Vagina (tissue), 2 donors: ENCODE measurements around the gene FCN2. TPM values are rescaled to one million over a fixed set of nuclear protein-coding genes. Genes with fewer than 3 reads are reported as not detected.
A peak's percentile ranks its signal among the peaks of the same experiment; 100 is the strongest.

Experiments used
- DNase-seq, 2 donors: peaks; one replicate each; pipeline ENCODE4 v3.0.0-alpha.2; 2017; ENCODE audit errors: extremely low spot score in 2 of 2
- H3K27ac ChIP-seq: fragments of 200-600 bp; sonication (generic); one replicate; pipeline ENCODE4 v1.5.1; 2019
- H3K27me3 ChIP-seq: fragments of 200-600 bp; sonication (generic); one replicate; pipeline ENCODE4 v1.5.1; 2019
- H3K36me3 ChIP-seq, 2 donors: fragments of 200-600 bp; sonication (generic); one replicate each; pipeline ENCODE4 v1.5.1; 2017 to 2019
- H3K4me1 ChIP-seq: fragments of 200-600 bp; sonication (generic); one replicate; pipeline ENCODE4 v1.5.1; 2019
- H3K4me3 ChIP-seq, 2 donors: fragments of 200-600 bp; sonication (generic); 1 replicate in 1 of 2; 2 replicates in 1 of 2; pipeline ENCODE4 v1.5.1; 2016 to 2019
- H3K9me3 ChIP-seq: fragments of 200-600 bp; sonication (generic); one replicate; pipeline ENCODE4 v1.5.1; 2019
- POLR2A ChIP-seq, 2 donors: fragments of 450-650 bp; IDR thresholded peaks; one replicate each; pipeline ENCODE4 v1.6.1; 2017; ENCODE audit warnings: antibody characterized with exemption in 2 of 2, mild to moderate bottlenecking in 2 of 2, moderate library complexity in 2 of 2
- POLR2AphosphoS5 ChIP-seq, 2 donors: sonication (generic); formaldehyde crosslinking; IDR thresholded peaks; one replicate each; pipeline ENCODE4 v1.9.0; 2017; ENCODE audit warnings: antibody characterized with exemption in 2 of 2, mild to moderate bottlenecking in 2 of 2, low read depth in 1 of 2; ENCODE audit not compliant: insufficient read depth in 1 of 2
- intact Hi-C: fragments of 100-400 bp; cut with DNase I; formaldehyde crosslinking; loops from one replicate; pipeline ENCODE4 v1.15.1; 2023
- total RNA-seq: library from RNA; depleted of rRNA; stranded (reverse); fragments of >200 nt; gene quantifications from one replicate; pipeline ENCODE4 v1.2.3, GENCODE V29; 2016
- TF ChIP-seq, protein P1 (sequence below), 3 experiments: fragments of 450-650 bp in 2 of 3; fragments of 200-600 bp in 1 of 3; sonication (generic) in 1 of 3; IDR thresholded peaks; one replicate each; pipeline ENCODE4 v1.5.1; 2017 to 2019; ENCODE audit warnings: antibody characterized with exemption in 3 of 3, mild to moderate bottlenecking in 2 of 3, moderate library complexity in 2 of 3

The FCN2 gene
- not detected for total RNA-seq

DNA sequence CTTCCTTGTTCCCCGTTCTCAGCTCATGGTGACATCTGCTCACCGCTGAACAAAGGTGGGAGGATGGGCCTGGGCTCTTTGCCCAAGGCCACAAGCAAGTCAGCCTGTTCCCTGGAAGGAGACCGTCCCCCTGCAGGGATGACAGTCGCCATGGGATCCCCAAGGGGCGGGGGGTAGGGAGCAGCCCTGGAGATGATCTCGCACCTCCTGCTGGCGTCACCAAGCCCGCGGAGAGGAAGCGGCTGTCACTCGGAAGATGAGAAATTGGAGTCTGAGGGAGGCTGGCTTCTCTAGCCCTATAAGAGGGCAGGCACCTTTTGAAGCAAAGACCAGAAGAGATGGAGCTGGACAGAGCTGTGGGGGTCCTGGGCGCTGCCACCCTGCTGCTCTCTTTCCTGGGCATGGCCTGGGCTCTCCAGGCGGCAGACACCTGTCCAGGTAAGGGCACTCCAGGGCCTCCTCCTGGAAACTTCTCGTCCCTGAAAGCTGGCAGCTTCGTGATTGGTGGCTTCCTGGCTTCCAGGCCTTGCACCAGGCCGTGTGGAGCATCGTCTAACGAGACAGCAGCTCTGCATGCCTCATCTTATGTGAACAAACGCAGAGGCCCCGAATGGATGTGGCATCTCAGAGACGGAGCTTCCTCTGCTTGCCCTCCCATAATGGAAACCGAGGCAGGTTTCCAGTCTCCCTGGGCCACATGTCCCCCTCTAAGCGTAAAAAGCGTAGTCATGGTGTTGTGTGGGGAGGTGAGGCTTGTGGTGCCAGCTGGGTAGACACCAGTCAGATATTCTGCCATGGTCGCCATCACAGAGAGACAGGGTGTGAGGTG, at the start of gene FCN2:
TSS of gene FCN2 (plus strand) at position 327 of the 829 bp plus-strand sequence. CDS start at position 339, 12 bp downstream.
- Histone ChIP-seq H3K9me3 (no peaks in the 10 kb centered on the region), H3K36me3 (no peaks in the 10 kb centered on the region), H3K4me3 (no peak within 1 kb of the TSS), H3K4me1 (no peaks in the 10 kb centered on the region), H3K27ac (no peak within 1 kb of the TSS), H3K27me3 (no peaks in the 10 kb centered on the region)
- intact Hi-C loops: no loop called here
- TF ChIP-seq, protein P1, sequence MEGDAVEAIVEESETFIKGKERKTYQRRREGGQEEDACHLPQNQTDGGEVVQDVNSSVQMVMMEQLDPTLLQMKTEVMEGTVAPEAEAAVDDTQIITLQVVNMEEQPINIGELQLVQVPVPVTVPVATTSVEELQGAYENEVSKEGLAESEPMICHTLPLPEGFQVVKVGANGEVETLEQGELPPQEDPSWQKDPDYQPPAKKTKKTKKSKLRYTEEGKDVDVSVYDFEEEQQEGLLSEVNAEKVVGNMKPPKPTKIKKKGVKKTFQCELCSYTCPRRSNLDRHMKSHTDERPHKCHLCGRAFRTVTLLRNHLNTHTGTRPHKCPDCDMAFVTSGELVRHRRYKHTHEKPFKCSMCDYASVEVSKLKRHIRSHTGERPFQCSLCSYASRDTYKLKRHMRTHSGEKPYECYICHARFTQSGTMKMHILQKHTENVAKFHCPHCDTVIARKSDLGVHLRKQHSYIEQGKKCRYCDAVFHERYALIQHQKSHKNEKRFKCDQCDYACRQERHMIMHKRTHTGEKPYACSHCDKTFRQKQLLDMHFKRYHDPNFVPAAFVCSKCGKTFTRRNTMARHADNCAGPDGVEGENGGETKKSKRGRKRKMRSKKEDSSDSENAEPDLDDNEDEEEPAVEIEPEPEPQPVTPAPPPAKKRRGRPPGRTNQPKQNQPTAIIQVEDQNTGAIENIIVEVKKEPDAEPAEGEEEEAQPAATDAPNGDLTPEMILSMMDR (IDR thresholded peaks at IDR 0.05): no peak
- TF ChIP-seq POLR2A (IDR thresholded peaks at IDR 0.05) (no peak), POLR2AphosphoS5 (IDR thresholded peaks at IDR 0.05; ENCODE audit: insufficient read depth in 1 of 2, low read depth in 1 of 2) (no peak)
- peak in 1 of 2 donors; percentile 91 for DNase-seq

DNA sequence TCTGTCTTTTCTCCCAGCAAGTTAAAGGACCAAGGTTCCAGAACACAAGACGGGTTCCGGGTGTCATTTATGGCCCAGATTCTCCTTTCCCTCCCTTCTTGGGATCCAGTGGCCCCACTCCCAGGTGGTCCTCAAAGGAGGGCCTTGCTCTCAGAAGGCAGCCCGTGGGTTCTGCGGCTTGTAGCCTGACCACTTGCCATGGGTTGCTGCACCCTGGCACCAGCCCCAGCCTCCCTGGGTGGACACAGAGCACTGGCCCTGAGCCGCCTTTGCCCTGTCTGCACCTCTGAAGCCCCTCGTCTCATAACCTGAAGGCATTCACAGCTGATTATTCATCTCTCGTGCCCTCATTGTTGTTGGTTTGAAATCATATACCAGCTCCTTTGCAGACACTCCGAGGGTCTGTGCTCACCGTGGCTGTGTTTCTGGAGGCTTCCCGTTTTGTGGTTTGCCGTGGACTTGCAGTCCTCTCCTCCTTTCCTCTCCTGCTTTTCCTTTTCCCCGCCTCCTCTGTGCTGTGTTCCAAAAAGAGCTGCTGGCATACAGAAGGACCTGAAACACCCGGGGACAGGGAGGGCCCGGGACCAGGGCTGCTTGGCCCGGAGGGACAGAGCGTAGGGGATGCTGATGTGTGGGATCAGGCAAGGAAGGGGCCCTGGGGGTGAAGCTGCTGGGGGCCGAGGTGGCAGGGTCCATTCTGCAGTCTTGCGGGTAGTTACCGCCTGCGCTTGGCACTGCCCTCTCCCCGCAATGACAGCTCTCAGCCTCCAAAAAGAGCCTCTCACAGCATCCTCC, 49.5 kb upstream of the FCN2 start:
- Histone ChIP-seq H3K27me3 (no peaks in the 10 kb centered on the region), H3K27ac (no peak overlapping the region), H3K4me3 (no peak overlapping the region), H3K4me1 (peaks cover 4% of the 10 kb centered on the region), H3K36me3 (peaks cover 0 to 13% of the 10 kb centered on the region in 2 donors), H3K9me3 (no peaks in the 10 kb centered on the region)
- DNase-seq: no peak
- TF ChIP-seq, protein P1 (IDR thresholded peaks at IDR 0.05): no peak
- no peak for TF ChIP-seq POLR2A (IDR thresholded peaks at IDR 0.05)
- TF ChIP-seq POLR2AphosphoS5 (IDR thresholded peaks at IDR 0.05; ENCODE audit: insufficient read depth in 1 of 2, low read depth in 1 of 2): no peak
- intact Hi-C loops: no loop called here

DNA sequence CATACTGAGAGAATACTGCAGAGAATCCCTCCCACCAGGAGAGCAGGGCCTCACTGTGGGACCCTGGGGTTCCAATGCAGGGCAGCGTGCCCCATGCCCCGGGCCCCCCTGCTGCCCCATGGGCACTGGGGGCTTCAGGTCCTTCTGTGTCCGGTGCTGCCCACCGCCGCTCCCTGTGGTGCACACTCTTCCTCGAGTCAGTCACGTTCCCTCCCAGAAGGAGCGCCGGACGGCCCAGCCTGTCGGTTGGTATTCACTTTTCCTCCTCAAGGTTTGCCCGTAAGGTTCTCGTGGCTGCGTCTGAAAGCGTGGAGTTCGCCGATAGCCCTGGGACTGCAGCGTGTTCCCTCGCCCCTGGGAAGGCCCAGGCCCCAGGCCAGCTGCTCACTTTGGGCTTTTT, 48.1 kb upstream of the FCN2 start:
- DNase-seq: no peak
- no peaks in the 10 kb centered on the region for H3K9me3 ChIP-seq
- intact Hi-C loops: no loop called here
- H3K27ac ChIP-seq: no peak overlapping the region
- H3K4me3 ChIP-seq: no peak overlapping the region
- H3K27me3 ChIP-seq: no peaks in the 10 kb centered on the region
- TF ChIP-seq POLR2A (IDR thresholded peaks at IDR 0.05) (no peak), POLR2AphosphoS5 (IDR thresholded peaks at IDR 0.05; ENCODE audit: insufficient read depth in 1 of 2, low read depth in 1 of 2) (no peak)
- TF ChIP-seq, protein P1 (IDR thresholded peaks at IDR 0.05): no peak
- peaks cover 0 to 13% of the 10 kb centered on the region in 2 donors for H3K36me3 ChIP-seq
- no peaks in the 10 kb centered on the region for H3K4me1 ChIP-seq

DNA sequence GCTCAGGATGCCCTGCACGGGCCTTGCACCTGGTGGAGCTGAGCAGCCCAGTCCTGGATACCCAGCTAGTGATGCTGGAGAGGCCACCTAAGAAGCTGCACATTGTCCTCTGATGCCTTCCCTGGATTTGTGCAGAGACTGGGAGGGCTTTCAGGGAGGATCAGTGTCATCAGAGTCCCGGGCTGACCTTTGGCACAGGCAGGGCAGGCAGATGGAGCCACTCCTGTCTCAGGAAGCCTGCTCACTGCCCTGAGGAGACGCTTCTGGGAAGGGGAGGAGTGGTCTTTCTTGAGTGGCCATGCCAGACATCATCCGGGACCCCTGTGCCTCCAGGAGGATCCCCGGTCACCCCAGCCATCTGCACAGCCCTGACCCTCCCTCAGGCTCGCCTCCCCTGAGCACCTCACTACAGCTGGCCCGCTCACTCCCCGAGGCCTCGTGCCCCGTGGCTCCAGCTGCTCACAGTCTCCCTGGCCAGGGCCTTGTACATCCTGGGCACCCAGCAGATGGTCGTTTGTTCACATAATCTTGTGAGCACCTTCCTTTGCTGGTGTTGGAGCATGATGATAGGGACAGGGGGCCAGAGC, 47.2 kb upstream of the FCN2 start:
- no peak for DNase-seq
- intact Hi-C loops: no loop called here
- TF ChIP-seq, protein P1 (IDR thresholded peaks at IDR 0.05): no peak
- TF ChIP-seq POLR2AphosphoS5 (IDR thresholded peaks at IDR 0.05; ENCODE audit: insufficient read depth in 1 of 2, low read depth in 1 of 2) (no peak), POLR2A (IDR thresholded peaks at IDR 0.05) (no peak)
- H3K36me3 ChIP-seq: peaks cover 0 to 13% of the 10 kb centered on the region in 2 donors
- H3K4me3 ChIP-seq: no peak overlapping the region
- H3K27ac ChIP-seq: no peak overlapping the region
- H3K9me3 ChIP-seq: no peaks in the 10 kb centered on the region
- no peaks in the 10 kb centered on the region for H3K4me1 ChIP-seq
- H3K27me3 ChIP-seq: no peaks in the 10 kb centered on the region
